HepG2 (cell line): ENCODE measurements around the gene PLK5. TPM values are rescaled to one million over a fixed set of nuclear protein-coding genes. Genes with fewer than 3 reads are reported as not detected.

Experiments used
- ATAC-seq: fragments of 200-7000 bp; cut with Tn5 transposase; 3 replicates; pipeline ENCODE4 v1.9.1; 2020; ENCODE audit warnings: mild to moderate bottlenecking, moderate library complexity
- BruUV-seq: library from RNA; stranded (reverse); fragments of 400-500 nt; replicated peaks from 2 replicates; lab custom pipeline; 2021; lab: Mats Ljungman, UMichigan
- CTCF ChIA-PET: fragments of 300-600 bp; formaldehyde crosslinking; extraction: SDS; loops from one replicate; lab custom pipeline; 2021; ENCODE audit warnings: low total read pairs, inconsistent platforms, low intra/inter-chr PET ratio; lab: Yijun Ruan, JAX
- POLR2A ChIA-PET: fragments of 350-600 bp; sonication (Branson Sonifier 250); formaldehyde crosslinking; loops from one replicate; lab custom pipeline; 2020; ENCODE audit warnings: antibody characterized with exemption, inconsistent platforms; lab: Yijun Ruan, JAX
- DNase-seq: peaks from one replicate; pipeline ENCODE4 v3.0.0-alpha.2; 2015; ENCODE audit warnings: low spot score
- FAIRE-seq: peaks from 3 replicates; lab custom pipeline; 2011; peaks lifted over from hg19 to GRCh38; lab: Jason Lieb, UNC
- H2AFZ ChIP-seq: one replicate; pipeline ENCODE4 v1.6.1; 2011; ENCODE audit warnings: low read length, inconsistent platforms
- H3K27ac ChIP-seq: fragments of 300-600 bp; 3 replicates; pipeline ENCODE4 v1.8.0; 2011; ENCODE audit warnings: mixed run types, mild to moderate bottlenecking, mixed read lengths, low read length, inconsistent platforms; ENCODE audit not compliant: insufficient read depth; ENCODE audit errors: extremely low read length
- H3K27me3 ChIP-seq, 2 experiments: fragments of 200-600 bp in 1 of 2; 2 replicates in 1 of 2; 3 replicates in 1 of 2; pipeline versions ENCODE4 v1.6.0 to v1.8.0; 2011; ENCODE audit warnings: low read length in 2 of 2, mild to moderate bottlenecking in 2 of 2, moderate library complexity in 2 of 2, inconsistent platforms in 1 of 2; ENCODE audit not compliant: insufficient read depth in 2 of 2, control insufficient read depth in 1 of 2
- H3K36me3 ChIP-seq, 2 experiments: fragments of 200-600 bp in 1 of 2; replicated peaks in 1 of 2; 2 replicates in 1 of 2; 3 replicates in 1 of 2; pipeline versions ENCODE4 v1.5.1 to v1.8.0; 2011; ENCODE audit warnings: low read length in 2 of 2, inconsistent platforms in 1 of 2; ENCODE audit not compliant: insufficient read depth in 2 of 2, control insufficient read depth in 1 of 2
- H3K4me1 ChIP-seq: 2 replicates; pipeline ENCODE4 v1.5.1; 2012; ENCODE audit warnings: low read length, inconsistent platforms; ENCODE audit not compliant: insufficient read depth
- H3K4me2 ChIP-seq: 2 replicates; pipeline ENCODE4 v1.6.0; 2011; ENCODE audit warnings: low read depth, low read length, inconsistent platforms
- H3K4me3 ChIP-seq, 3 experiments: fragments of 200-600 bp in 1 of 3; sonication (generic), shearing (Covaris generic) in 1 of 3; replicated peaks in 1 of 3; 2 replicates each; pipeline ENCODE4 v1.5.1; 2011 to 2016; ENCODE audit warnings: low read length in 3 of 3, inconsistent platforms in 2 of 3, low read depth in 2 of 3, mild to moderate bottlenecking in 2 of 3, control low read depth in 1 of 3, mixed read lengths in 1 of 3; ENCODE audit not compliant: insufficient read depth in 1 of 3
- H3K79me2 ChIP-seq: one replicate; pipeline ENCODE4 v1.6.1; 2011; ENCODE audit warnings: low read length, inconsistent platforms; ENCODE audit not compliant: insufficient read depth
- H3K9ac ChIP-seq: 2 replicates; pipeline ENCODE4 v1.6.0; 2011; ENCODE audit warnings: mild to moderate bottlenecking, low read depth, low read length, inconsistent platforms; ENCODE audit not compliant: insufficient read depth
- H3K9me3 ChIP-seq: 2 replicates; pipeline ENCODE4 v1.5.1; 2012; ENCODE audit warnings: mild to moderate bottlenecking, low read length
- H4K20me1 ChIP-seq: 2 replicates; pipeline ENCODE4 v1.6.0; 2011; ENCODE audit warnings: inconsistent platforms, mild to moderate bottlenecking, low read length, moderate library complexity; ENCODE audit not compliant: insufficient read depth
- ZNF546 ChIP-seq: sonication (generic); formaldehyde crosslinking; conservative IDR thresholded peaks from 2 replicates; pipeline ENCODE4 v1.8.1; 2023; ENCODE audit warnings: mild to moderate bottlenecking, missing genetic modification reagents
- ZNF550 ChIP-seq: sonication (generic); formaldehyde crosslinking; IDR thresholded peaks from 2 replicates; pipeline ENCODE4 v1.4.0; 2020; ENCODE audit warnings: mild to moderate bottlenecking, missing genetic modification reagents, borderline replicate concordance
- ZNF850 ChIP-seq: sonication (generic); formaldehyde crosslinking; conservative IDR thresholded peaks from 2 replicates; pipeline ENCODE4 v1.9.0; 2021; ENCODE audit warnings: mild to moderate bottlenecking, missing genetic modification reagents
- WGBS: methylation state at CpG from one replicate; pipeline ENCODE4 v1.1.6; 2017; ENCODE audit warnings: low lambda C conversion rate; 5-methylcytosine and 5-hydroxymethylcytosine counted together
- in situ Hi-C: cut with HindIII; loops from 2 replicates; pipeline ENCODE4 v1.10.0; 2017; ENCODE audit warnings: low pct_unique_long_range_greater_than_20kb; ENCODE audit not compliant: extremely low pct_ligation_motif_present
- intact Hi-C: fragments of 100-400 bp; cut with micrococcal nuclease; formaldehyde crosslinking; loops from one replicate; pipeline ENCODE4 v1.10.0; 2022; ENCODE audit not compliant: unreplicated experiment
- polyA plus RNA-seq, 8 experiments: library from polyadenylated mRNA; depleted of rRNA in 3 of 8; stranded (reverse) in 7 of 8; unstranded in 1 of 8; fragments of >200 nt; fragmentation: Illumina TruSeq in 4 of 8; extraction: Trizol in 4 of 8; gene quantifications; 2 replicates each; pipeline versions ENCODE4 v1.2.1 to v1.2.3, GENCODE V29; 2011 to 2016; ENCODE audit warnings: low read depth in 4 of 8, missing spikeins in 1 of 8, mixed read lengths in 1 of 8; ENCODE audit not compliant: insufficient read depth in 1 of 8
- total RNA-seq, 5 experiments: library from RNA; depleted of rRNA; stranded (reverse); fragments of >200 nt; fragmentation: Illumina TruSeq; extraction: Trizol; gene quantifications; 2 replicates each; pipeline ENCODE4 v1.2.3, GENCODE V29; 2016; ENCODE audit warnings: low read depth in 1 of 5
- TF ChIP-seq, protein P1 (sequence below): sonication (generic); formaldehyde crosslinking; IDR thresholded peaks from 2 replicates; pipeline ENCODE4 v1.5.0; 2020; ENCODE audit warnings: mild to moderate bottlenecking, missing genetic modification reagents
- TF ChIP-seq, protein P2 (sequence below): sonication (generic); formaldehyde crosslinking; conservative IDR thresholded peaks from 2 replicates; pipeline ENCODE4 v1.4.0; 2020; ENCODE audit warnings: missing genetic modification reagents
- TF ChIP-seq, protein P3 (sequence below): IDR thresholded peaks from 2 replicates; pipeline ENCODE4 v1.6.1; 2016; ENCODE audit warnings: missing genetic modification reagents, missing compliant biosample characterization
- TF ChIP-seq, protein P4 (sequence below): sonication (generic); formaldehyde crosslinking; conservative IDR thresholded peaks from 2 replicates; pipeline ENCODE4 v1.8.0; 2022; ENCODE audit warnings: mild to moderate bottlenecking, moderate library complexity, missing genetic modification reagents

Gene PLK5
- total and polyA plus RNA-seq, 2 of the 13 experiments (the other 11 are each of a cell fraction or from before 2014, with no cell fraction given), result not detected

DNA sequence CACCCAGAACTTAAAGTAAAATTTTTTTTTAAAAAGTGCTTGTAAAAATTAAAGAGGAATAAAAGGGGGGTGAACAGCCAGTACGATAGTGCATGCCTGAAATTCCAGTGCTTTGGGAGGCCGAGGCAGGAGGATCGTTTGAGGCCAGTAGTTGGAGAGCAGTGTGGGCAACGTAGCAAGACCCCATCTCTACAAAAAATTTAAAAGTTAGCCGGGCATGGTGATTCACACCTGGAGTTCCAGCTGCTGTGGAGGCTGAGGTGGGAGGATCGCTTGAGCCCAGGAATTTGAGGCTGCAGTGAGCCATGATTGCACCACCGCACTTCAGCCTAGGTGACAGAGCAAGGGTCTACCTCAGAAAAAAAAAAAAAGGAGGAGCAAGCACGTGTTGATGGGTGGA, 18.9 kb upstream of the PLK5 start:
- Histone ChIP-seq H4K20me1 (no peaks in the 10 kb centered on the region), H3K36me3 (no peaks in the 10 kb centered on the region), H3K4me3 (no peak overlapping the region), H3K4me1 (peaks cover 27% of the 10 kb centered on the region), H3K9me3 (no peaks in the 10 kb centered on the region), H3K27ac (no peak overlapping the region), H3K79me2 (no peaks in the 10 kb centered on the region), H3K9ac (no peak overlapping the region), H3K4me2 (no peak overlapping the region), H3K27me3 (no peaks in the 10 kb centered on the region), H2AFZ (no peak overlapping the region)
- 77% methylated on average over 8 of the region's 8 CpGs for WGBS
- FAIRE-seq (no peak), ATAC-seq (no peak), DNase-seq (no peak)
- CTCF ChIA-PET, result no interaction called here
- no peak for TF ChIP-seq ZNF850 (CRISPR knock-in tag)
- TF ChIP-seq, protein P1, sequence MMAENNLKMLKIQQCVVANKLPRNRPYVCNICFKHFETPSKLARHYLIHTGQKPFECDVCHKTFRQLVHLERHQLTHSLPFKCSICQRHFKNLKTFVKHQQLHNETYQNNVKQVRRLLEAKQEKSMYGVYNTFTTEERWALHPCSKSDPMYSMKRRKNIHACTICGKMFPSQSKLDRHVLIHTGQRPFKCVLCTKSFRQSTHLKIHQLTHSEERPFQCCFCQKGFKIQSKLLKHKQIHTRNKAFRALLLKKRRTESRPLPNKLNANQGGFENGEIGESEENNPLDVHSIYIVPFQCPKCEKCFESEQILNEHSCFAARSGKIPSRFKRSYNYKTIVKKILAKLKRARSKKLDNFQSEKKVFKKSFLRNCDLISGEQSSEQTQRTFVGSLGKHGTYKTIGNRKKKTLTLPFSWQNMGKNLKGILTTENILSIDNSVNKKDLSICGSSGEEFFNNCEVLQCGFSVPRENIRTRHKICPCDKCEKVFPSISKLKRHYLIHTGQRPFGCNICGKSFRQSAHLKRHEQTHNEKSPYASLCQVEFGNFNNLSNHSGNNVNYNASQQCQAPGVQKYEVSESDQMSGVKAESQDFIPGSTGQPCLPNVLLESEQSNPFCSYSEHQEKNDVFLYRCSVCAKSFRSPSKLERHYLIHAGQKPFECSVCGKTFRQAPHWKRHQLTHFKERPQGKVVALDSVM (CRISPR knock-in tag), result peak; percentile 87
- intact Hi-C loops, result no loop called here
- POLR2A ChIA-PET, result interaction anchor here (0.7 kb wide), 1 partner anchor 238 kb away, joined by 3 read pairs; no protein-coding TSS in a partner anchor
- no TSS peak for BruUV-seq
- in situ Hi-C loops, result no loop called here

DNA sequence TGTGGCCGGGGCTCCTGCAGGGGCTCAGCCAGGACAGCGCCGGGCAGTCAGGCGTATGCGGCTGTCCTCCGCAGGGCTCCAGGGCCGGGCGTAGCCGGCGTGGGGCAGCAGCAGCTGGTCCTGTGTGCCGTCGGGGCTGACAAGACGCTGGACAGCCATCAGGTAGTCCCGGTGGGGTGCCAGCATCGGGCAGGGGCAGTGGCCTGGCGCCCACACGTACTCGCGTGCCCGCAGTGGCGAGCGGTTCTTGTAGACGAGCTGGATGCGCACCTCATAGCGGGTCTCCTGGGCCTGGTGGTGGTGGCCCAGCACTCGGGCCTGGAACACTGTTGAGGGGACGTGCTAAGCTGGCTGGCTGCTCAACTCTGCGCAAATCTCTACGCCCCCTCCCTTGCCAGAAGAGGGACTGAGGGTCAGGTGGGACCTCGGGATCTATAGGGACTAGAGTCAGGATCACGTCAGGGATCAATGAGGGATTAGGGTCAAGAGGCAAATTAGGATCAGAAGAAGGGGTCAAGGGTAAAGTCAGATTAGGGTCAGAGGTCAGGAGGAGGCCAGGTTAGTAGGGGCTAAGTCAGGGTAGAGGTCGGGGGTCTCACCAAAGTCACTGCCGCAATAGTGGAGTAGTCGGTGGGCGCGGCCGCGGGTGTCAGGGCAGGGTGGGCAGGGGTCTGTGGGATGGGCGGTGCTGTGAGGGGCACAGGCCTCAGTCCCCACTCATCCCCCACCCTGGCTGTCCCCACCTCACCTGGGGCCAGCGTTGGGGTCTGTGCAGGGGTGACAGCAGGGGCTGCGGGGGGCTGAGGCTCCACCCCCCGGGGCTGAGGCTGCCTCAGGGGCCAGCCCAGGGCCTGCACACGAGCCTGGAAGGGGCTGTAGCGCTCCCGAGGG, 17.6 kb upstream of the PLK5 start:
- 90% methylated on average over 16 of the region's 45 CpGs for WGBS
- Histone ChIP-seq H3K27me3 (no peaks in the 10 kb centered on the region), H3K4me2 (no peak overlapping the region), H3K9me3 (no peaks in the 10 kb centered on the region), H3K4me3 (no peak overlapping the region), H4K20me1 (no peaks in the 10 kb centered on the region), H3K9ac (no peak overlapping the region), H3K79me2 (no peaks in the 10 kb centered on the region), H3K4me1 (peaks cover 29% of the 10 kb centered on the region), H3K36me3 (no peaks in the 10 kb centered on the region), H2AFZ (no peak overlapping the region), H3K27ac (no peak overlapping the region)
- no TSS peak for BruUV-seq
- ATAC-seq (no peak), FAIRE-seq (no peak), DNase-seq (no peak)
- intact Hi-C loops (no loop called here), in situ Hi-C loops (no loop called here)
- ChIA-PET CTCF (no interaction called here), POLR2A (interaction anchor here (0.8 kb wide), 1 partner anchor 28 kb away, joined by 3 read pairs; no protein-coding TSS in a partner anchor)
- TF ChIP-seq ZNF546, result no peak
- TF ChIP-seq, protein P2, sequence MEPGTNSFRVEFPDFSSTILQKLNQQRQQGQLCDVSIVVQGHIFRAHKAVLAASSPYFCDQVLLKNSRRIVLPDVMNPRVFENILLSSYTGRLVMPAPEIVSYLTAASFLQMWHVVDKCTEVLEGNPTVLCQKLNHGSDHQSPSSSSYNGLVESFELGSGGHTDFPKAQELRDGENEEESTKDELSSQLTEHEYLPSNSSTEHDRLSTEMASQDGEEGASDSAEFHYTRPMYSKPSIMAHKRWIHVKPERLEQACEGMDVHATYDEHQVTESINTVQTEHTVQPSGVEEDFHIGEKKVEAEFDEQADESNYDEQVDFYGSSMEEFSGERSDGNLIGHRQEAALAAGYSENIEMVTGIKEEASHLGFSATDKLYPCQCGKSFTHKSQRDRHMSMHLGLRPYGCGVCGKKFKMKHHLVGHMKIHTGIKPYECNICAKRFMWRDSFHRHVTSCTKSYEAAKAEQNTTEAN (CRISPR knock-in tag), result no peak
- TF ChIP-seq, protein P3, sequence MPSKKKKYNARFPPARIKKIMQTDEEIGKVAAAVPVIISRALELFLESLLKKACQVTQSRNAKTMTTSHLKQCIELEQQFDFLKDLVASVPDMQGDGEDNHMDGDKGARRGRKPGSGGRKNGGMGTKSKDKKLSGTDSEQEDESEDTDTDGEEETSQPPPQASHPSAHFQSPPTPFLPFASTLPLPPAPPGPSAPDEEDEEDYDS (CRISPR knock-in tag), result no peak
- no peak for TF ChIP-seq ZNF550 (CRISPR knock-in tag)
- TF ChIP-seq, protein P4, sequence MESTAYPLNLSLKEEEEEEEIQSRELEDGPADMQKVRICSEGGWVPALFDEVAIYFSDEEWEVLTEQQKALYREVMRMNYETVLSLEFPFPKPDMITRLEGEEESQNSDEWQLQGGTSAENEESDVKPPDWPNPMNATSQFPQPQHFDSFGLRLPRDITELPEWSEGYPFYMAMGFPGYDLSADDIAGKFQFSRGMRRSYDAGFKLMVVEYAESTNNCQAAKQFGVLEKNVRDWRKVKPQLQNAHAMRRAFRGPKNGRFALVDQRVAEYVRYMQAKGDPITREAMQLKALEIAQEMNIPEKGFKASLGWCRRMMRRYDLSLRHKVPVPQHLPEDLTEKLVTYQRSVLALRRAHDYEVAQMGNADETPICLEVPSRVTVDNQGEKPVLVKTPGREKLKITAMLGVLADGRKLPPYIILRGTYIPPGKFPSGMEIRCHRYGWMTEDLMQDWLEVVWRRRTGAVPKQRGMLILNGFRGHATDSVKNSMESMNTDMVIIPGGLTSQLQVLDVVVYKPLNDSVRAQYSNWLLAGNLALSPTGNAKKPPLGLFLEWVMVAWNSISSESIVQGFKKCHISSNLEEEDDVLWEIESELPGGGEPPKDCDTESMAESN (CRISPR knock-in tag), result no peak
